PC-9 (cell line): Measurements from ENCODE around the gene STK36. TPM values are rescaled to one million over a fixed set of nuclear protein-coding genes. Genes with fewer than 3 reads are reported as not detected.

Experiments used
- BruUV-seq: library from RNA; stranded (reverse); fragments of 400-500 nt; replicated peaks from 2 replicates; lab custom pipeline; 2021; lab: Mats Ljungman, UMichigan
- CTCF ChIA-PET: fragments of 300-600 bp; sonication (Branson Sonifier 250); formaldehyde crosslinking; loops from one replicate; lab custom pipeline; 2022; ENCODE audit warnings: antibody characterized with exemption; lab: Charles Lee
- POLR2A ChIA-PET: fragments of 300-600 bp; sonication (Branson Sonifier 250); formaldehyde crosslinking; loops from one replicate; lab custom pipeline; 2022; ENCODE audit warnings: antibody characterized with exemption; ENCODE audit not compliant: unreplicated experiment; lab: Charles Lee
- DNase-seq, 2 experiments: peaks; one replicate each; pipeline versions ENCODE4 v3.0.0 to v3.0.0-alpha.2; 2015 to 2022; ENCODE audit warnings: mixed read lengths in 1 of 2
- H2AFZ ChIP-seq: fragments of 200-600 bp; sonication (generic); 2 replicates; pipeline ENCODE4 v1.8.1; 2017; ENCODE audit warnings: antibody characterized with exemption
- H3F3A ChIP-seq: fragments of 200-600 bp; sonication (generic); 2 replicates; pipeline ENCODE4 v1.8.1; 2017; ENCODE audit warnings: antibody characterized with exemption, mild to moderate bottlenecking, low read depth; ENCODE audit not compliant: insufficient read depth
- H3K27ac ChIP-seq: fragments of 200-600 bp; sonication (generic); 2 replicates; pipeline ENCODE4 v1.6.1; 2016; ENCODE audit warnings: mixed run types
- H3K27me3 ChIP-seq: fragments of 200-600 bp; sonication (generic); 2 replicates; pipeline ENCODE4 v1.6.1; 2016; ENCODE audit warnings: low read depth, mixed run types; ENCODE audit not compliant: insufficient read depth
- H3K36me3 ChIP-seq: fragments of 200-600 bp; sonication (generic); 2 replicates; pipeline ENCODE4 v1.6.1; 2016; ENCODE audit warnings: low read depth, mixed run types
- H3K4me1 ChIP-seq: fragments of 200-600 bp; sonication (generic); replicated peaks from 2 replicates; pipeline ENCODE4 v1.6.1; 2016; ENCODE audit warnings: mixed run types; ENCODE audit not compliant: insufficient read depth
- H3K4me2 ChIP-seq: fragments of 200-600 bp; sonication (generic); 2 replicates; pipeline ENCODE4 v1.6.1; 2017; ENCODE audit warnings: mixed run types
- H3K4me3 ChIP-seq: fragments of 200-600 bp; sonication (generic); 2 replicates; pipeline ENCODE4 v1.6.1; 2016; ENCODE audit warnings: mixed run types
- H3K79me2 ChIP-seq: fragments of 200-600 bp; sonication (generic); 2 replicates; pipeline ENCODE4 v1.6.1; 2017; ENCODE audit warnings: low read depth, mixed run types
- H3K9me2 ChIP-seq: fragments of 200-600 bp; sonication (generic); 2 replicates; pipeline ENCODE4 v1.8.1; 2017; ENCODE audit warnings: mild to moderate bottlenecking; ENCODE audit not compliant: insufficient read depth
- H3K9me3 ChIP-seq: fragments of 200-600 bp; sonication (generic); 2 replicates; pipeline ENCODE4 v1.8.1; 2016; ENCODE audit warnings: low read depth; ENCODE audit not compliant: insufficient read depth
- H4K20me1 ChIP-seq: fragments of 200-600 bp; sonication (generic); 2 replicates; pipeline ENCODE4 v1.8.1; 2017; ENCODE audit not compliant: insufficient read depth
- CTCF ChIP-seq: fragments of 200-600 bp; sonication (generic); conservative IDR thresholded peaks from 2 replicates; pipeline ENCODE4 v1.6.1; 2017; ENCODE audit warnings: mixed run types, antibody characterized with exemption, mild to moderate bottlenecking, moderate library complexity
- EZH2 ChIP-seq: fragments of 200-600 bp; sonication (generic); IDR thresholded peaks from 2 replicates; pipeline ENCODE4 v1.8.0; 2017; ENCODE audit warnings: antibody characterized with exemption, low read depth
- intact Hi-C: fragments of 100-400 bp; cut with micrococcal nuclease; formaldehyde crosslinking; loops from one replicate; pipeline ENCODE4 v1.10.0; 2022; ENCODE audit not compliant: unreplicated experiment
- total RNA-seq: library from RNA; stranded (reverse); gene quantifications from 2 replicates; pipeline ENCODE4 v1.2.3, GENCODE V29; 2021

The STK36 gene
- total RNA-seq, 1 experiment from 2014 or later: 52.9 TPM

DNA sequence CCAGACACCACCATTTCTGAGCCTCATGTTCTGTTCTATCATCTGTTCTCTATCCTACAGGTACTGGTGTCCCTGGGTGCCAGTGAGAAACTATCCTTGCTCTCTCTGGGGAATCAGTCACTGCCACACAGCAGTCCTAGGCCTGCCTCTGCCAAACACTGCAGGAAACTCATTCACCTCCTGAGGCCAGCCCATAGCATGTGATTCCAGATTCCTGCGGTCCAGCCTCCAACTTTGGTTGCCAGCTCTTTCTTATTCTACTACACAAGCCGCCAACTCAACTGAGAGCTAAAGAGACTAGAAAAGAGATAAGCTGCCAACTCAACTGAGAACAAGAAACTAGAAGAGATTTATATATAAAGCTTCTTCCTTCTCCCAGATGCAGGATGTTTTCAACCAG is 29.9 kb downstream of the STK36 start:
- no peak for DNase-seq
- intact Hi-C loops: no loop called here
- Histone ChIP-seq H3K4me1 (no peaks in the 10 kb centered on the region), H3K36me3 (no peaks in the 10 kb centered on the region), H3K4me3 (no peak overlapping the region), H3K27me3 (no peaks in the 10 kb centered on the region), H3F3A (no peaks in the 10 kb centered on the region), H3K4me2 (no peak overlapping the region), H3K9me2 (no peaks in the 10 kb centered on the region), H4K20me1 (no peaks in the 10 kb centered on the region), H3K79me2 (no peaks in the 10 kb centered on the region), H3K27ac (no peak overlapping the region), H3K9me3 (no peaks in the 10 kb centered on the region), H2AFZ (no peak overlapping the region)
- TF ChIP-seq CTCF (no peak), EZH2 (no peak)
- ChIA-PET POLR2A (interaction anchor here (0.5 kb wide), 1 partner anchor 9 kb away, joined by 3 read pairs; no protein-coding TSS in a partner anchor), CTCF (no interaction called here)
- BruUV-seq: no TSS peak

DNA sequence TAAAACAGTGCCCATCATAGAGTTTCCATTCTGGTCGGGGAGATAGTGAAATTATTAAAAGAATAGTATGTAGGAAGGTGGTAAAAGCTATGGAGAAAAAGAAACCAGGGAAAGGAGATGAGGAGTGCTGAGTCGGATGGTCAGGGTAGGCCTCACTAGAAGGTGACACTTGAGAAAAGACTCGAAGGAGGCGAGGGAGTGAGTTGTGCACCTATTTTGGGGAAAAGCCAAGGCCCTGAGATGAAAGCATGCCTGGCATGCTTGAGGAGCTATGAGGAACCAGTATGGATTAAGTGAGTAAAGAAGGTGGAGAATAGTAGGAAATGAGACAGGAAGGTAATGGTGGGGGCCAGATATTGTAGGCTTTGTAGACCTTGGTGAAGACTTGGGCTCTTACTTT is 31.5 kb downstream of the STK36 start:
- no peaks in the 10 kb centered on the region for H3K27me3 ChIP-seq
- ChIA-PET CTCF (no interaction called here), POLR2A (no interaction called here)
- no peak overlapping the region for H3K4me2 ChIP-seq
- H3K36me3 ChIP-seq: no peaks in the 10 kb centered on the region
- no peaks in the 10 kb centered on the region for H3K9me3 ChIP-seq
- no peak overlapping the region for H3K27ac ChIP-seq
- H4K20me1 ChIP-seq: no peaks in the 10 kb centered on the region
- H3K79me2 ChIP-seq: no peaks in the 10 kb centered on the region
- no peak overlapping the region for H3K4me3 ChIP-seq
- H3F3A ChIP-seq: no peaks in the 10 kb centered on the region
- TF ChIP-seq EZH2 (no peak), CTCF (no peak)
- intact Hi-C loops: no loop called here
- BruUV-seq: no TSS peak
- H2AFZ ChIP-seq: no peak overlapping the region
- no peaks in the 10 kb centered on the region for H3K9me2 ChIP-seq
- H3K4me1 ChIP-seq: no peaks in the 10 kb centered on the region
- no peak for DNase-seq

- POLR2A ChIA-PET: no interaction called here
These were observed 36.2 kb downstream of the STK36 start for GRCh38 chr2:218708086-218708485.

More at GRCh38 chr2:218708086-218708485, 36.2 kb downstream of the STK36 start:
- Histone ChIP-seq H2AFZ (no peak overlapping the region), H3K9me3 (no peaks in the 10 kb centered on the region), H3K79me2 (peaks cover 23% of the 10 kb centered on the region), H3K27me3 (no peaks in the 10 kb centered on the region), H4K20me1 (peaks cover 3% of the 10 kb centered on the region; the same call in 1 of the 2 replicates), H3K27ac (no peak overlapping the region), H3K4me1 (peaks cover 13% of the 10 kb centered on the region), H3K9me2 (no peaks in the 10 kb centered on the region), H3K36me3 (no peaks in the 10 kb centered on the region), H3K4me2 (no peak overlapping the region), H3F3A (no peaks in the 10 kb centered on the region), H3K4me3 (no peak overlapping the region)
- CTCF ChIA-PET: interaction anchor here (0.6 to 0.7 kb wide), 2 partner anchors 44 to 504 kb away, joined by 3 to 10 read pairs; no protein-coding TSS in a partner anchor
- TF ChIP-seq EZH2: no peak
- TF ChIP-seq CTCF: no peak
- no peak for DNase-seq
- BruUV-seq: no TSS peak
- intact Hi-C loops: no loop called here
